GM21528 (cell line): ENCODE results near the gene SASH1.
A peak's percentile ranks its signal among the peaks of the same experiment; 100 is the strongest.
"Not testable (repeated sequence)": the region's sequence is repeated elsewhere in the genome, so short reads cannot be mapped to it uniquely, and the experiment has no call there.

Experiments used
- ATAC-seq: cut with Tn5 transposase; IDR thresholded peaks from one replicate; pipeline ENCODE4 v1.9.1; 2021; ENCODE audit warnings: mild to moderate bottlenecking, moderate library complexity; ENCODE audit not compliant: unreplicated experiment, low FRiP score

The SASH1 gene

GRCh38 chr6:148565930-148566663, 223.5 kb downstream of the SASH1 start:
- ATAC-seq: no peak

GRCh38 chr6:148566664-148567350, 224.2 kb downstream of the SASH1 start:
- ATAC-seq: no peak

DNA sequence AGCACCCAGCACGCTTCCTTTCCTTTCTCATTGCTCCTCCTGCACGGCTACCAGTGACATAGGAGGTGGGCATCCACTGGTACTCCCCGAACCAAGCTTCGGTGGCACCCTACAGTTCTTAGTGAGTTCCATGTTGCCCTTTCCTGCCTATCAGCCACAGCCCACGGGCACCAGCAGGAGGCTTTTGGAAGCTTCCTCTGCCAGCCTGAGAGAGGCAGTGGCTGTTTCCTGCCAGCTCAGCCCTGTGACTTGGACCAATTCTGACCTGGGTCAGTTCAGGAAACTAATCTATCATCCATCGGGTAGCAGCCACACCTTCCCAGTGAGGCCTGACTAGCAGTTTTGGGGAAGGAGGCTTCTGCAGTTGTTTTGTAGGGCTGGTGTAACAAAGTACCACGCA, 227.8 kb downstream of the SASH1 start:
- no peak for ATAC-seq

DNA sequence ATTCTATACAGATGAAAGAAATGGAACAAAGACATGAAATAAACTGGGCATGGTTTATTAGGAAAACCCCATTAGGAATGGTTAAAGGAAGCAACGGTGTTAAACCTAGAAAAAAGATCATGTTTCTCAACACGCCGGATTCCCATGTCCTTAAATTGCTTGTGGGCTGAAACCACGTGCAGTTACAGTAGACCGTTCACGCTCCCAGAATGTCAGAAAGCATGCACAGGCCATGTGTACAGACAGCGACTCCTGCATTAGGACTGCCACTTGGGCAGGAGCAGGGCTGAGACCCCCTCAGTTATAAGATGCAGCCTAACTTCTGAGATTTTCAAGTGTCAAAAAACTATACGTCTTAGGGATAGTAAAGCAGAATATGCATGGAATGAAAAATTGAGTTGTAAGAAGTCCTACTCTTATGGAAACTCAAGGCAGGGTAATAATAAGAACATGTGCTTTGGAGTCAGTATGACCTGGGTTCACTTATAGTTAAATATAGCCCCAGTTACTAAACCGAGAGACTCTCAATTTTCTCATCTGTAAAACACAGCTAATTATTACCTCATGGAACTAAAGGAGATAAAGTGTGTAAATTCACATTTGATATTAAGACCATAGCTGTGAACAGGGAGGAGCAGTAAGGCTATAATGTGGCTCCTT, 230.2 kb downstream of the SASH1 start:
- ATAC-seq: no peak

DNA sequence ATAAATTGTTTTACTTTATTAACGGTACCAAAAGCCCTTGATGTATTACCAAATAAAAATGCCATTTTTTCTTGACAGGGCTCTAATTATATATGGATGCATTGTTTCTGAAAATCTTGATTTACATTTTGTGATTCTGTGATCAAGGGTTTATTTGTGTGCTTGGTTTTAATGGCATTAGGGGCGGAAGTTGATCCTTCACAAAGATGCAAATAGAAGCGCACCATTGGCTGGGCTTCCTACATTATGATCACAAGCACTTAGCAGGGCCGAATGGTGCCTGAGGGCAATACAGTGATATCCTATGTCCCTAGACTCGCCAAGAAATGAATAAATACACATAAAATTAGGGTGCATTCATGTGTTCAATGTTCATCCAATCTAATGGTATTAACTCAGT, 231.3 kb downstream of the SASH1 start:
- ATAC-seq: no peak

DNA sequence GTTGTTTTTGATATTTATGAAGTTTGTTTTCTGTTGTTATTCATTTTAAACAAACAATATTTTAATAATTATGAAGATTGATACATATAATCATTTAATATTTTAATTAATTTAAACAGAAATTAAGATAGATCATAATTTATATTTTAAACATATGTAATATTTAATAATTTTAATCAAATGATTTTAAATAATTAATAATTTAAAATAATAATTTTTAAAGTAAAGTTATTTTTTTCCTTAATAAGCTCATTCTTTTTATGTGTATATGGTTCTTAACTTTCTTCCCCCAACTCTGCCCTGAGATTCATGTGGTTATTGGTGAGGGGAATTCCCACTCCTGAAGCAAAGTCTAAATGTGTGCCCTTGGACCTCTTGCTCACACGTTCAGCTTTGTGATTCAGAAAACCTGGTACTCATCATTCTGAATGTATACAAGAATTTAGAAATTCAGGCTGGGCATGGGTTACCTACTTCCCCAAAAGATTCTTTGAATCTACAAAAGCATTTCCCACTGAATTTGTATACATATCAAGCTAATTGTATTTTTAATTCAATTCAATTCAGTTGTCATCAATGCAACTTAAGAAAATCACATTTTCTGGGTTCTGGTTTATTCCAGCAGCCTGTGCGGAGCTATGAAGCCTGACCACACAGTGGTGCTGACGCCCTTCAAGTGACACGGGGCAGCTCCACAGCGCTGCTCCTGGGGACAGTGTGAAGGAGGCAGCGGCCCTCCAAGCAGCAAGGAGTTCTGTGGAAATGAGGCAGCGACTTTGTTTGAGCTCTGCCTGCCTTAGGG, 235.2 kb downstream of the SASH1 start:
- ATAC-seq: peak; percentile 95

DNA sequence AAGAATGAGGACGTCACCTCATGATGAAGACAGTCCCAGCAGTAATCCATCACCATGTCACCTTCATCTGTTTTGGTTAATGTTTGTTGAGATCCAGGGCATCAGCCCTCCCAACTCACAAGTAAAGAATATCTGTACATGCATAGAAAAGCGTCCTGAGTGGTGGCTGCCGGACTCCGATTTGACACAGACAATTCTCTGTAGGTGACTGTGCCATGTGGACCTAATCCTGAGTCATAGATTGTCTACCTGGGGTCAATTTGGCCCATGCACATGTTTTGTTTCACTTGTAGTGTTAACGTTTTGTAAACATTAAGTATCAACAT, 235.8 kb downstream of the SASH1 start:
- ATAC-seq: no peak

DNA sequence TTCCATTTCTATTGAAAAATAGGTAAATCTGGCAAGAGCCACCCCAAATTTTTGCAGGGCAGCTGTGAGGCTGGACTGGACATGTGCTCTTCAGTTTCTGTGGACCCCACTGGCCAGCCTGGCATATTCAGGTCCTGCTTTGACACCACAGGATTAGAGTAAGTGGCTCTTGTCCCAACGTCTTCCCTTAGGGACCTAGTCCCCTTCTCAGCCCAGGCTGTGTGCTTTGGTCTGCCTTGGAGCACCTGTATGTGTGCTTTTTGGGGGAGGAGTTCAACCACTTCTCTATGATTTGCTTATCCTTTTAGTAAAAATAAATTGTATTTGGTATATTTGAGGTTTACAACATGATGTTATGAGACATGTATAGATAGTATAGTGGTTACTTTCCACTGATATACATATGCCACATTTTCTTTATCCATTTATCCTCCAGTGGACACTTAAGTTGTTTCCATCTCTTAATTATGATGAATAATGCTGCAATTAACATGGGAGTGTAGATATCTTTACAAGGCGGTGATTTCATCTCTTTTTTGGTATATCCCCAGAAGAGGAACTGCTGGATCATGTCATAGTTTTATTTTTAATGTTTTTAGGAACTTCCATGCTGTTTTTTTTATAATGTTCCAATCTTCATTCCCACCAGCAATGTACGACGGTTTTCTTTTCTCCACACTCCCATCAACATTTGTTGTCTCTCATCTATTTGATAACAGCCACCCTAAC, 236.4 kb downstream of the SASH1 start:
- no peak for ATAC-seq

DNA sequence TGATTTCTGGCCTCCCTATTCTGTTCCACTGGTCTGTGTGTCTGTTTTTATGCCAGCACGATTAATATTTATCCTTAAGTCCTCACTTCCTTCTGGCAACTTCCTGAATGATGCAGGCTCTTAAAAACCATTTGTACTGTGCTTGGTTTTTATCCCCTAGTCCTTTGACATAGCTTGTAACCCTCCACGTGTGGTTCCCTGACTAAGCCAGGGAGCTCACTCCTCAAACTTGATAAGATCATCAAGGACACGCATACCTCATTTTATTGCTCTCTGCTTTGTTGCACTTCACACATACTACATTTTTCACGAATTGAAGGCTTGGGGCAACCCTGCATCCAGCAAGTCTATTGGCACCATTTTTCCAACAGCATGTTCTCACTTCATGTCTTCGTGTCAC, 237.8 kb downstream of the SASH1 start:
- ATAC-seq: no peak

DNA sequence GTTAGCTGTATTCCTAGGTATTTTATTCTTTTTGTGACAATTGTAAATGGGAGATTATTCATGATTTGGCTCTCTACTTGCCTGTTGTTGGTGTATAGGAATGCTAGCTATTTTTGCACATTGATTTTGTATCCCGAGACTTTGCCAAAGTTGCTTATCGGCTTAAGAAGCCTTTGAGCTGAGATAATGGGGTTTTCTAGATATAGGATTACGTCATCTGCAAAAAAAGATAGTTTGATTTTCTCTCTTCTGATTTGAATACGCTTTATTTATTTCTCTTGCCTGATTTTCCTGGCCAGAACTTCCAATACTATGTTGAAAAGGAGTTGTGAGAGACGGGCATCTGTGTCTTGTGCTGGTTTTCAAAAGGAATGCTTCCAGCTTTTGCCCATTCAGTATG, 241.0 kb downstream of the SASH1 start:
- ATAC-seq: no peak

DNA sequence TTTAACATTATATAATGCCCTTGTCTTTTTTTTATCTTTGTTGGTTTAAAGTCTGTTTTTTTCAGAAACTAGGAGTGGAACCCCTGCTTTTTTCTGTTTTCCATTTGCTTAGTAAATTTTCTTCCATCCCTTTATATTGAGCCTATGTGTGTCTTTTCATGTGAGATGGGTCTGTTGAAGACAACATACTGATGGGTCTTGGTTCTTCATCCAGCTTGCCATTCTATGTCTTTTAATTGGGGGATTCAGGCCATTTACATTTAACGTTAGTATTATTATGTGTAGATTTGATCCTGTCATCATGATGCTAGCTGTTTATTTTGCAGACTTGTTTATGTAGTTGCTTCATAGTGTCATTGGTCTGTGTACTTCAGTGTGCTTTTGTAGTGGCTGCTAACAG, 243.0 kb downstream of the SASH1 start:
- ATAC-seq: not testable (repeated sequence)

DNA sequence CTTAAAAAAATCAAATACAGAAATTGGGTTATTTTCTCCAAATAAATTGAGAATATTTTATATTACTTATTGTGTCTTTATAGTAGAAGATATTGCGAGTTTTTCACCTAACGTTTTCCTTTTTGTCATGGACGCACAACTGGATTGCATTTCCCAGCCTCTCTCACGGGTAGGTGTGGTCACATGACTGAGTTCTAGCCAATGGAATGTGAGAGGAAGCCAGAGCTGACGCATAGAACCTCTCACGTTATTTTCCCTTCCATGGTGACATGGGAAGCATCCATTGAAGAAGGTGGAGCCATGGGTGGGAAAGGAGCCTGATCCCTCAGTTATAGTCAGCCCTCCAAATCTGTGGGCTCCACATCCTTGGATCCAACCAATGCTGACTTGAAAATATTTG, 248.2 kb downstream of the SASH1 start:
- ATAC-seq: no peak

- ATAC-seq: no peak
These were observed 249.0 kb downstream of the SASH1 start for GRCh38 chr6:148591656-148592055.

GRCh38 chr6:148593130-148593812, 250.6 kb downstream of the SASH1 start:
- ATAC-seq: no peak

DNA sequence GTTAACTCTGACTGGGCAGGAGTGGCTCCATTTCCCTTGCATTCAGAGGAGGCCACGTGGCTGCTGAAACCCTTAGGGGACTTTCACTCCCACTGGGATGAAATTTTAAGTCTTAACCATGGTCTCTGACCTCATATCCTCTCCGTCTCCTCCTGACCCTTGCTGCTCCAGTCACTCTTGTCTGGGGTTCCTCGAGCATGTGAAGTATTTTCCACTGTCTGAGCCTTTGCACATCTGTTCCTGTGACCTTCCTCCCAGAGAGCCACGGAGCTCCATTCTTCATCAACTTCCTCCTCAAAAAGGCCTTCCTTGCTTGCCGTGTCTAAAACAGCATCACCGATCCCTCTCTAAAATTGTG, 251.2 kb downstream of the SASH1 start:
- no peak for ATAC-seq

GRCh38 chr6:148595550-148595949, 252.9 kb downstream of the SASH1 start:
- no peak for ATAC-seq

- ATAC-seq: no peak
These were observed 254.3 kb downstream of the SASH1 start for GRCh38 chr6:148596891-148597455.

DNA sequence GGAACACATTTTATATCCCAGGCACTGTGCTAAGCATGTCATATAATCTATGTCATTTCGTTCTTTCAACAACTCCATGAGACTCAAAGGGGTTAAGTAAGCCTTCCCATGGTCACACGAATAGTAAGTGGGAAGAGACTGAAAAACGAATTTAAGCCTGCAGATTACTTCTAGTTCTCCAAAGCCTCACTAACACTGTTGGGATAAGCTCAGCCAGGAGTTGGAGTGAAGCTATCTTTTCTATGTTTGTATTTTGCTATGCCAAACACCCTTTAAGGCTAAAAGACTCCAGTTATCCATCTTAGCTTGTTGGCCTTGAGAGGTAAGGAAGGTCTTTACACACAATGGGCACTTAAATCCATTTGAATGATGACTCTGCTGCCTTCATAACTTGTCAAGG, 256.1 kb downstream of the SASH1 start:
- no peak for ATAC-seq

- no peak for ATAC-seq
These were observed 257.4 kb downstream of the SASH1 start for GRCh38 chr6:148599967-148600426.
